Measurements from ENCODE around the gene PLCB4. TPM values are rescaled to one million over a fixed set of nuclear protein-coding genes. Genes with fewer than 3 reads are reported as not detected.

The PLCB4 gene
- total RNA-seq, 2 donors from 2014 or later, result 15.3 to 24.1 TPM

- H3K9me3 ChIP-seq, result no peaks in the 10 kb centered on the region
- ATAC-seq (ENCODE audit: insufficient number of reproducible peaks, low FRiP score, low read depth) (no peak), DNase-seq (ENCODE audit: low spot score) (no peak)
- no peak overlapping the region for H3K27ac ChIP-seq
- TF ChIP-seq, protein P1, sequence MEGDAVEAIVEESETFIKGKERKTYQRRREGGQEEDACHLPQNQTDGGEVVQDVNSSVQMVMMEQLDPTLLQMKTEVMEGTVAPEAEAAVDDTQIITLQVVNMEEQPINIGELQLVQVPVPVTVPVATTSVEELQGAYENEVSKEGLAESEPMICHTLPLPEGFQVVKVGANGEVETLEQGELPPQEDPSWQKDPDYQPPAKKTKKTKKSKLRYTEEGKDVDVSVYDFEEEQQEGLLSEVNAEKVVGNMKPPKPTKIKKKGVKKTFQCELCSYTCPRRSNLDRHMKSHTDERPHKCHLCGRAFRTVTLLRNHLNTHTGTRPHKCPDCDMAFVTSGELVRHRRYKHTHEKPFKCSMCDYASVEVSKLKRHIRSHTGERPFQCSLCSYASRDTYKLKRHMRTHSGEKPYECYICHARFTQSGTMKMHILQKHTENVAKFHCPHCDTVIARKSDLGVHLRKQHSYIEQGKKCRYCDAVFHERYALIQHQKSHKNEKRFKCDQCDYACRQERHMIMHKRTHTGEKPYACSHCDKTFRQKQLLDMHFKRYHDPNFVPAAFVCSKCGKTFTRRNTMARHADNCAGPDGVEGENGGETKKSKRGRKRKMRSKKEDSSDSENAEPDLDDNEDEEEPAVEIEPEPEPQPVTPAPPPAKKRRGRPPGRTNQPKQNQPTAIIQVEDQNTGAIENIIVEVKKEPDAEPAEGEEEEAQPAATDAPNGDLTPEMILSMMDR (IDR thresholded peaks at IDR 0.05), result no peak
- H3K36me3 ChIP-seq, result no peaks in the 10 kb centered on the region
- H3K4me3 ChIP-seq, result no peak overlapping the region
- no peaks in the 10 kb centered on the region for H3K27me3 ChIP-seq (replicated peaks; ENCODE audit: insufficient read depth)
- H3K4me1 ChIP-seq (ENCODE audit: control insufficient read depth in 1 of 2, low read depth in 2 of 2), result peaks cover 10 to 42% of the 10 kb centered on the region in 2 donors
These were observed 40.7 kb downstream of the PLCB4 start for GRCh38 chr20:9109566-9109965.

GRCh38 chr20:9110365-9110764, 41.5 kb downstream of the PLCB4 start:
- Histone ChIP-seq H3K27me3 (replicated peaks; ENCODE audit: insufficient read depth) (no peaks in the 10 kb centered on the region), H3K9me3 (no peaks in the 10 kb centered on the region), H3K36me3 (no peaks in the 10 kb centered on the region), H3K27ac (no peak overlapping the region), H3K4me3 (no peak overlapping the region), H3K4me1 (ENCODE audit: control insufficient read depth in 1 of 2, low read depth in 2 of 2) (peaks cover 10 to 42% of the 10 kb centered on the region in 2 donors)
- DNase-seq (ENCODE audit: low spot score), result no peak
- TF ChIP-seq, protein P1 (IDR thresholded peaks at IDR 0.05), result no peak
- no peak for ATAC-seq (ENCODE audit: insufficient number of reproducible peaks, low FRiP score, low read depth)

GRCh38 chr20:9110916-9111432, 42.1 kb downstream of the PLCB4 start:
- TF ChIP-seq, protein P1 (IDR thresholded peaks at IDR 0.05), result no peak
- DNase-seq (ENCODE audit: low spot score) (no peak), ATAC-seq (ENCODE audit: insufficient number of reproducible peaks, low FRiP score, low read depth) (no peak)
- Histone ChIP-seq H3K4me3 (no peak overlapping the region), H3K9me3 (no peaks in the 10 kb centered on the region), H3K27ac (no peak overlapping the region), H3K36me3 (no peaks in the 10 kb centered on the region), H3K4me1 (ENCODE audit: control insufficient read depth in 1 of 2, low read depth in 2 of 2) (peaks cover 10 to 42% of the 10 kb centered on the region in 2 donors), H3K27me3 (replicated peaks; ENCODE audit: insufficient read depth) (no peaks in the 10 kb centered on the region)

GRCh38 chr20:9112541-9113515, 43.9 kb downstream of the PLCB4 start:
- ATAC-seq (ENCODE audit: insufficient number of reproducible peaks, low FRiP score, low read depth) (no peak), DNase-seq (ENCODE audit: low spot score) (no peak)
- Histone ChIP-seq H3K27me3 (replicated peaks; ENCODE audit: insufficient read depth) (no peaks in the 10 kb centered on the region), H3K9me3 (no peaks in the 10 kb centered on the region), H3K27ac (no peak overlapping the region), H3K36me3 (no peaks in the 10 kb centered on the region), H3K4me1 (ENCODE audit: control insufficient read depth in 1 of 2, low read depth in 2 of 2) (peaks cover 10 to 42% of the 10 kb centered on the region in 2 donors), H3K4me3 (no peak overlapping the region)
- TF ChIP-seq, protein P1 (IDR thresholded peaks at IDR 0.05), result no peak

DNA sequence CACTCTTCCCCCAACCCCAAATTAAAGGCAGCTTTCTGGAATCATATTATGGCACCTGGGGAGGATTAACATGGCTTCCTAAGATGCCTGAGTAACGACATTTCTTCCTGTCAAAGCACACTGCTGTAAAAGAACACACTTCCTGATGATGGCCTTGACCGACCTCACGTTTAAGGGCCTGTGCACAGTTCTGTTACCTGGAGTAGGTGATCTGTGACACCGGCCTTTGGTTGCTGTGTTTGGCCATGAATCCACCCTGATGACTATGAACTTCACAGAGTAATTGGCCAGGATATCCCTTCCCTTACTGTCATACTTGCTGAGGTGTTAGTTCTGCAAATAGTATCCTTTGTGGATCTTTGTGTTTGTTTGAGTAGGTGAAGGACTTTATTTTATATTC, 45.8 kb downstream of the PLCB4 start:
- H3K9me3 ChIP-seq, result no peaks in the 10 kb centered on the region
- TF ChIP-seq, protein P1 (IDR thresholded peaks at IDR 0.05), result no peak
- peaks cover 9 to 36% of the 10 kb centered on the region in 2 donors for H3K4me1 ChIP-seq (ENCODE audit: control insufficient read depth in 1 of 2, low read depth in 2 of 2)
- H3K27ac ChIP-seq, result no peak overlapping the region
- no peaks in the 10 kb centered on the region for H3K27me3 ChIP-seq (replicated peaks; ENCODE audit: insufficient read depth)
- H3K36me3 ChIP-seq, result no peaks in the 10 kb centered on the region
- H3K4me3 ChIP-seq, result no peak overlapping the region
- ATAC-seq (ENCODE audit: insufficient number of reproducible peaks, low FRiP score, low read depth) (no peak), DNase-seq (ENCODE audit: low spot score) (no peak)

Data from thoracic aorta (tissue), 2 donors.